GM21619 (cell line): ENCODE results near the gene PDYN.

Experiments used
- ATAC-seq: cut with Tn5 transposase; IDR thresholded peaks from one replicate; pipeline ENCODE4 v1.9.1; 2021; ENCODE audit not compliant: unreplicated experiment

The PDYN gene

GRCh38 chr20:1935696-1936366 is 58.0 kb downstream of the PDYN start:
- ATAC-seq = no peak

GRCh38 chr20:1934721-1935573 is 58.9 kb downstream of the PDYN start:
- ATAC-seq = no peak

GRCh38 chr20:1934156-1934555 is 59.7 kb downstream of the PDYN start:
- no peak for ATAC-seq

GRCh38 chr20:1933465-1933870 is 60.4 kb downstream of the PDYN start:
- ATAC-seq = no peak

GRCh38 chr20:1932971-1933370 is 60.9 kb downstream of the PDYN start:
- ATAC-seq = no peak

GRCh38 chr20:1931830-1932229 is 62.0 kb downstream of the PDYN start:
- ATAC-seq = no peak

GRCh38 chr20:1930165-1930564 is 63.7 kb downstream of the PDYN start:
- no peak for ATAC-seq

GRCh38 chr20:1929460-1929859 is 64.4 kb downstream of the PDYN start:
- no peak for ATAC-seq

GRCh38 chr20:1928782-1929181 is 65.1 kb downstream of the PDYN start:
- ATAC-seq = no peak
